HG02885 (cell line): ENCODE measurements around the gene CDSN.

Source experiments
- ATAC-seq: cut with Tn5 transposase; IDR thresholded peaks from one replicate; pipeline ENCODE4 v1.9.1; 2021; ENCODE audit warnings: mild to moderate bottlenecking; ENCODE audit not compliant: unreplicated experiment, poor library complexity

Gene CDSN, protein sequence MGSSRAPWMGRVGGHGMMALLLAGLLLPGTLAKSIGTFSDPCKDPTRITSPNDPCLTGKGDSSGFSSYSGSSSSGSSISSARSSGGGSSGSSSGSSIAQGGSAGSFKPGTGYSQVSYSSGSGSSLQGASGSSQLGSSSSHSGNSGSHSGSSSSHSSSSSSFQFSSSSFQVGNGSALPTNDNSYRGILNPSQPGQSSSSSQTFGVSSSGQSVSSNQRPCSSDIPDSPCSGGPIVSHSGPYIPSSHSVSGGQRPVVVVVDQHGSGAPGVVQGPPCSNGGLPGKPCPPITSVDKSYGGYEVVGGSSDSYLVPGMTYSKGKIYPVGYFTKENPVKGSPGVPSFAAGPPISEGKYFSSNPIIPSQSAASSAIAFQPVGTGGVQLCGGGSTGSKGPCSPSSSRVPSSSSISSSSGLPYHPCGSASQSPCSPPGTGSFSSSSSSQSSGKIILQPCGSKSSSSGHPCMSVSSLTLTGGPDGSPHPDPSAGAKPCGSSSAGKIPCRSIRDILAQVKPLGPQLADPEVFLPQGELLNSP

DNA sequence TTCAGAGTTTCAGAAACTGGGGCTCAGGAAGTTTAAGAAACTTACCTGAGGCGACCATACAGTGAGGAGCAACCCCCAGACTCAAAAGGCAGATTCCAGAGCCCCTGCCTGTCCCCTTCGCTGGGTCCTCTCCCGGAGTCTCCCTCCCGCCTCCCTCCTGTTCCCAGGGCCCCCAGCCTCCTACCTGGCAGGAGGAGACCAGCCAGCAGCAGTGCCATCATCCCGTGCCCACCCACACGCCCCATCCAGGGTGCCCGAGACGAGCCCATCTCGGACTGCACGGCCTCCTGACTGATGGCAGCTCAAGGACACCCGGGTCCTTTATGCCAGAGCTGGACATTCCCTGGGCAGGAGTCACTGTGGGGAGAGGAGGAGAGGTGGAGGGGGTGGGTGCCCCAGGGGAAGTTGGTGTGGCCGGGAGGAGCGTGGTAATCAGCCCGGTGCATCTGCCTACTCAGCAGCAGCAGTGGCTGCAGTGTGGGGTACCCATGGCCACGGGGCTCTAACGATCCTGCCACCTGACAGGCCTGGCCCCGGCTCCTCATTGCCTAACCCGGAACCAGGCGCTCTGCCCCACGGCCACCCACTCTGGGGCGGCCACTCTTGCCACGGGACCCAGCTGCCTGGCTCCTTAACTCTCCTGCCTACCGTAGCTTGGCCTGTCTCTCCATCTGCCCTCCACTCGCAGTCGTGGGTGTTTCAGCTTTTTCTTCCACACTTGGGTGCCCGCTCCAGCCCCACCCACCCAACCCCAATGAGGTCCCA, at the start of gene CDSN:
CDSN (minus strand) TSS at position 296 of the 765 bp plus-strand sequence; CDS start at position 269, 27 bp downstream.
- no peak for ATAC-seq

DNA sequence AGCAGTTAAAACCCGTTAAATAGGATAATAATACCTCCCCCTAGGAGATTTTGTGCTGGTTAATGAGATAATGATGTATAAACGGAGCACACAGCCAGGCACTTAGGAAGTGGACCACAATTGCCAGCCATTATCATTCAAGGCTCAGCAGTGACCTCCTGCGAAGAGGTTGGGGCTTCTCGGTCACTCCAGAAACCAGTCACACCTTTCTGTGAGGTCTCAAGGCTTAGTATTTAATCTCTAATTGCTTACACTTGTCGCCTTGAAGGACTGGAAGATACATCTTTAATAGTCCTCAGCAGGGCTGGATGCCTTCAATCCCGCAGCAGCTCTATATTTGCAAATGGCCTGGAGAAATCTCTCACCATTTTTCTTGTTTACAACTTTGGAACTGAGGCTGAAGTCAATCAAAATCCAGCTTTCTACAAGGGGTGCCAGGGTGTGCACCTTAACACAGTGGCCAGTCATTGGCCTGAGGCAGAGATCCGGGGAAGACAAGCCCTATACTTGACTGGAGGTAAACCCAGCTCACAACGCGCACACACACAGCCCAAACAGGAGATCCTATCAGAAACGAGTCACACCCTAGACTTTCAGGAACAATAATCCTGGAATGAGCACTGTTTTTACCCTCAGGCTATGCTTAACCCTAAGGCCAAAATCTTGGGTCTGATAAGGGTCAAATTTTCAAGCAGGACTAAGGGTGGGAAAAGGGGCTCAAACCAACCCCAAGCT, 49.0 kb upstream of the CDSN start:
- ATAC-seq = no peak

DNA sequence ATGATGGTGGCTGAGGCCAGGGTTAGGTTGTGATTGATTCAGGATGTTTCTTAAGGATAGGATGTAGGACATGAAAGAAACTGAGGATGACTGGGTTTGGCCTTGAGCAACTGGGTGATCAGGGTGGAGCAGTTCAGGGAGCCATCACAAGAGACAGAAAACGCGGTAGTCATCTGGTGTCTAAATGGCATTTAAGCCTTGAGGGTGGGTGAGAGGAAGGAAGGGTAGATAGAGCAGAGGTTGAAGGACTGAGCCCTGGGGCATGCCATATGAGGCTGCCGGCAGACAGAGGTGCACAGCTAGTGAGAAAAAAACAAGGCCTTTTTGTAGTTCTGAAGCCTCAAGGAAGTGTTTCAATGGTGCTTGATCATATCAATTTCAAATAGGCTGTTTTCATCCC, 48.4 kb upstream of the CDSN start:
- ATAC-seq = no peak

DNA sequence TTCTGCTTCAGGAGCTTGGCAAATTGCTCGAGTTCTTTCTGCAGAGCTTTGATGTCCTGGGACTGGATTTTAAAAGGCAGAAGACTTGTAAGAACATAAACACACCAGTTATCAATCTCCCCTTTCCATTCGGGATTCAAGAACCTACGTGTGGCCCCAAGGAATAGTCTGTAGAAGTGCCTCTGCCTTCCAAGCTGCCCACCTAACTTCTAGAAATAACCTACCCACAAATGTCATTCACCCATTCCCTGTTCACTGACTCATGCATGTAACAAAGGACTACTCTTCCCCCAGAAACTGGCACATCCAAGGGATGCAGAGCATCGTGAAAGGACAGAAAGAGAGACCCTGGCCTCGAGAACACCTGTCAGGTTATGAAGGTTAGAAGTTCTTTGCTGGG, 45.7 kb upstream of the CDSN start:
- no peak for ATAC-seq

DNA sequence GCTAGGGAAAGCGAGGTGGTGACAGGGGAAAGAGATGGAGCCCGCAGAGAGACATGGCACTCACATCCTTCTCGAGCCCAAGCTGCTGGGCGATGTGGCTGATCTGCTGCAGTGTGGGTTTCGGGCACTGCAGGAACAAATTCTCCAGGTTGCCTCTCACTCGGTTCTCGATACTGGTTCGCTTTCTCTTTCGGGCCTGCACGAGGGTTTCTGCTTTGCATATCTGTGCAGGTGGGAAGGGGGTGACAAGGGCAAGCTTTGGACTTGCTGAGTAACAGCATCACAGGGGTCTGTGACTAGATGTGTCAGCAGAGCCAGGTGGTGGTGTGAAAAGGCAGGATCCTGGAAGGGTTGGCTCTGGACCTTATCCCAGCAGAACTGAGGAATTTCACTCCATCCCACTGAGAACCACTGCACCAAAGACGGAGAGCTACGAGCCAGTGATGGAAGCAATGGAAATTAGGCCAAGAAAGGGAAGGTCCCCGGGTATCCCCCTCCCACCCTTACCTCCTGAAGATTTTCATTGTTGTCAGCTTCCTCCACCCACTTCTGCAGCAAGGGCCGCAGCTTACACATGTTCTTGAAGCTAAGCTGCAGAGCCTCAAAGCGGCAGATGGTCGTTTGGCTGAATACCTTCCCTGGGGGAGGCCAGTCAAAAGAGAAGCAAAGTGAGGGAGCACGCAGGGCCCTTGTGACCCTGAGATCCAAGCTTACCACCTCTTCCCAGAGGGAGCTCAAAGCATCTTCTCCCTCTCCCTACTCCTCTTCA, 45.0 kb upstream of the CDSN start:
- peak; percentile 85 for ATAC-seq

DNA sequence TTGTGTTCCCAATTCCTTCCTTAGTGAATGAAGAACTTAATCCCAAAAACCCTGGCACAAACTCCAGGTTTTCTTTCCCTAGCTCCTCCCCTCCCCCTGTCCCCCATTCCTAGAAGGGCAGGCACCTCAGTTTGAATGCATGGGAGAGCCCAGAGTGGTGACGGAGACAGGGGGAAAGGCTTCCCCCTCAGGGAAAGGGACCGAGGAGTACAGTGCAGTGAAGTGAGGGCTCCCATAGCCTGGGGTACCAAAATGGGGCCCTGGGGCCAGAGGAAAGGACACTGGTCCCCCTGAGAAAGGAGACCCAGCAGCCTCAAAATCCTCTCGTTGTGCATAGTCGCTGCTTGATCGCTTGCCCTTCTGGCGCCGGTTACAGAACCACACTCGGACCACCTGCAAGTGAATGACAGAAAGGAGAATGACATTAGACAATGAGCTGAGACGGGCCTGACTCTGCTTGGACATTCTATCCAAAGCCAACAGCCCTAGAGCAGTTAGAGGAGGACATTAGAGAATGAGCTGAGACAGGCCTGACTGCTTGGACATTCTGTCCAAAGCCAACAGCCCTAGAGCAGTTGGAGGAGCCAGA, 44.3 kb upstream of the CDSN start:
- peak; percentile 15 for ATAC-seq

DNA sequence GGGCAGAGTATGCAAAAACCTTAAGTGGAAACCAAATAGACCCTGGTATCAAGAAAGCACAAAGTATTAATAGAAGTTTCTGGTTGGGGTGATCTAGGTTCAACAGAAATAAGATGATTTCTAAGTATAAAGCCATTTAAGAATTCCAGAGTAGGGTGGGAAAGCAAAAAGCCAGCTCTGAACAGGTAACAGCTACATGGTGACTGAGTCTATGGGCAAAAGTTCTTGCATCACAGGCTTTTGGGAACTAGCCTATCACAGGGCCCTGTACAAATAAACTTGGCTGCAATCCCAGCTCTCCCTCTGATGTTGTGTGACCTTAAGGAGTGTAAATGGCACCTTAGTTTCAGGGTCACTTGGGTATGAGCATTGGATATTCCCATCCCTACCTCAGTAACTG, 43.7 kb upstream of the CDSN start:
- no peak for ATAC-seq

DNA sequence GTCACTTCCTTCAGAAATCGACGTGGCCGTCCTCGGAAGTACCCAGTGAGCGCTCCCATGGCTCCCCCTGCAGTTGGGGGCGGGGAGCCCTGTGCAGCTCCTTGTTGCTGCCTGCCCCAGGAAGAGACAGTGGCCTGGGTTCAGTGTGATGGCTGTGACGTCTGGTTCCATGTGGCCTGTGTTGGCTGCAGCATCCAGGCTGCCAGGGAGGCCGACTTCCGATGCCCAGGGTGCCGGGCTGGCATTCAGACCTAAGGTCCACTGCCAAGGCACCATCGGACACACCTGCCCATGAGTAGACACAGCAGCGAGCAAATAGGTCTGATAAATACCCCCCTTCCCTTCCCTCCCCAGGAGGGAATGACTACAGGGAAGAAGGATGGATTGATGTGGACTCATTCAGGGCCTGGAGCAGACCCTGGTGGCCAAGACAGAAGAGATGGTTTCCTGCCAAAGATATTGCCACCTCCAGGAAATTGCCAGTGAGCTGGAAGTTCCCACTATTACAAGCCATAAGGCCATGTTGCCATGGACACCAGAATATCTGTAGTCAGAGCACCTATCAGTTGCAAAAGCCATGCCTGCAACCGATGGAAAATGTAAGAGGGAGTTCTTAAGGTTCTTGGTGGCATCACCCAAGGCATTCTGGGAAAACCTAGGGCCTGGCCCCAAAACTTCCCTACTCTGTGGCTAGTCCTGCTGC, 42.4 kb upstream of the CDSN start:
- ATAC-seq = no peak

DNA sequence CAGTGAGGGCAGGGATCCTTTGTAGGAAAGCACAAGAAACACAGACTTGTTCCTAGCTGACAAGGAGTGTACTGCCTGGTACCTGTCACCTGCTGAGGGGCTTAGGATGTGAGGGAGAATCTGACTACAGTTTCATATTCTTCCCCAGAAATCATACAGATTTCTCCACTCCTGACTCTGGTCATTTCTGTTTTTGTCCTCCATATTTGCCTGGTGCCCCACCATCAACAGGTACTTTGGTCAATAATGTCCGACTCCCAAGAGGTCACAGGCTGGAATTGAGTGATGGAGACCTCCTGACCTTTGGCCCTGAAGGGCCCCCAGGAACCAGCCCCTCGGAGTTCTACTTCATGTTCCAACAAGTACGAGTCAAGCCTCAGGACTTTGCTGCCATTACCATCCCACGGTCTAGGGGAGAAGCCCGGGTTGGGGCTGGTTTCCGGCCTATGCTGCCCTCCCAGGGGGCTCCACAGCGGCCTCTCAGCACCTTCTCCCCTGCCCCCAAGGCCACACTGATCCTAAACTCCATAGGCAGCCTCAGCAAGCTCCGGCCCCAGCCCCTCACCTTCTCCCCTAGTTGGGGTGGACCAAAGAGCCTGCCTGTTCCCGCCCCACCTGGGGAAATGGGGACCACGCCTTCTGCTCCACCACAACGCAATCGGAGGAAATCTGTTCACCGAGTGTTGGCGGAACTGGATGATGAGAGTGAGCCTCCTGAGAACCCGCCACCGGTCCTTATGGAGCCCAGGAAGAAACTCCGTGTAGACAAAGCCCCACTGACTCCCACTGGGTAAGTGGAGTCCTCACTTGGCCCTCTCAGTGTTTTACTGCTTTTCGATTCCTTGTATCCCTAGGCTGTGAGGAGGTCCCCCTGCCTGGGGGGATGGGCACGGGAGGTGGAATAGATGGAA, 41.2 kb upstream of the CDSN start:
- no peak for ATAC-seq

DNA sequence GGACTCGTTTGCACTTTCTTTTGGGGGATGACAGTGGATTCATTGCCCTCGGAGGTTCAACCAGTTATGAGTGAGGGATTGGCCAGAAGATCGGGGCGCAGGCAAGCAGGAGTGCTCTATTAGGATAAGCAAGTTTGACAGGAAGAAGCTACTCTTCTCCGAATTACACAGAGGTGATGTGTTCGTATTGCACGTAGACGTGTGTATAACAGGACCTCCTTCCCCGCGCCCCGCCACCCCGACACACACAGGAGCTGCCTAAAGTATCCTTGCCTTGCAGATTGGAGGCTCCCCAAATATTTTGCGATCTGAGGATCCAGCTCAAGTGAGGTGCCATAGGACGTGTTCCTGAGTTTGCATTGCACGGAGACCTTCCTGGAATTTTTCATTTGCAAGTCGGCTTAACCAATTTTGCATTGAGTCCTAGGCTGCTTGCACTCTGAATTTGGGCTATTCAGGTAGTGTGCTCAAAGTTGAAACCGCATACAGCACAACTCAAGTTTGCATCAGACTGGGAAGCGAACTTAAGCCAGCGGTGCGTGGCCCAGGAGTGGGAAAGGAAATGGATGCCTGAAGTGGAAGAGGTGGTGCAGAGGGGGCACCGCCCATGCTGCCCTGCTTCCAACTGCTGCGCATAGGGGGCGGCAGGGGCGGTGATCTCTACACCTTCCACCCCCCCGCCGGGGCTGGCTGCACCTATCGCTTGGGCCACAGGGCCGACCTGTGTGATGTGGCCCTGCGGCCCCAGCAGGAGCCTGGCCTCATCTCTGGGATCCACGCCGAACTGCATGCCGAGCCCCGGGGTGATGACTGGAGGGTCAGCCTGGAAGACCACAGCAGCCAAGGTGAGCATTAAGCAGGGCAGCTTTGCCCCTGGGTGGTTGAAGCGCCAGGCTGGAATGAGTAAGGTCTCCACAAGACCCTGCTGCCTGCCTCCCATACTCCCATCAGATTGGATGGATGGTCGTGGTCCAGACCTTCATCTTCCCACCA, 38.9 kb upstream of the CDSN start:
- peak; percentile 1 for ATAC-seq

DNA sequence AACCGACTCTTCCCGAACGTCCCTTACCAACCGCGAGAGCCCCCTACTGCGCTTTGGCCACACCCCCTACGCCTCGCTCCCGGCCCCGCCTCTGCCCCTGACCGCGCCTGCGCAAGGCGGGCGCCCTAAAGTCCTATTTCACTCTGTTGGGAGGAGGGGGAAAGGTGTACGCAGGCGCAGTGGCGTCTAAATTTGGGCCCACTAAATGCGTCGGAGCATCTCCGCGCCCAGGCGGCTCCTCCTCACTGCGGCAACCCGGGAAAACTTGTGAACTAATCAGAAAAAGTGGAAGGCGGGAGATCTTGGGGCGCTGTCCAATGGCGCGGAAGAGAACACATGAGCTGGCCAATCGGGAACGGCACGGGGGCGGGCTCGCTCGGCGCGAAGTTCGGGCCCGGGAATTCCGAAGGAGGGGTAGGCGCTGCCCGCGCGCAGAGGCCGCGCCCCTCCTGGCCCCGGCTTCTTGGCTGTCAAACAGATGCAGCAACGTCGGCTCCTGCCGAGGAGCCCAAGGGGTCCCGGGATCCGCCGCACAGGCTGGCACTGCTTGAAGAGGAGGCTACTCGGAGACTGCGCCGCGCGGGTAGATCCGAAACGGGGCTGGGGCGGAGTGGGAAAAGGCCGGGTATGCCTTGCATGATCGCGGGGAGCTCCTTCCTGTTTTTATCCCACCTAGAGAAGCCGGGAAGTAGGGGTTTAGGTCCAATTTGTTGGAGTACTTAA, 38.1 kb upstream of the CDSN start, which contains the start of gene TCF19:
TCF19 (plus strand) TSS at position 450 of the 723 bp plus-strand sequence. CDS start 881 bp downstream, outside the sequence.
- ATAC-seq = peak; percentile 87

DNA sequence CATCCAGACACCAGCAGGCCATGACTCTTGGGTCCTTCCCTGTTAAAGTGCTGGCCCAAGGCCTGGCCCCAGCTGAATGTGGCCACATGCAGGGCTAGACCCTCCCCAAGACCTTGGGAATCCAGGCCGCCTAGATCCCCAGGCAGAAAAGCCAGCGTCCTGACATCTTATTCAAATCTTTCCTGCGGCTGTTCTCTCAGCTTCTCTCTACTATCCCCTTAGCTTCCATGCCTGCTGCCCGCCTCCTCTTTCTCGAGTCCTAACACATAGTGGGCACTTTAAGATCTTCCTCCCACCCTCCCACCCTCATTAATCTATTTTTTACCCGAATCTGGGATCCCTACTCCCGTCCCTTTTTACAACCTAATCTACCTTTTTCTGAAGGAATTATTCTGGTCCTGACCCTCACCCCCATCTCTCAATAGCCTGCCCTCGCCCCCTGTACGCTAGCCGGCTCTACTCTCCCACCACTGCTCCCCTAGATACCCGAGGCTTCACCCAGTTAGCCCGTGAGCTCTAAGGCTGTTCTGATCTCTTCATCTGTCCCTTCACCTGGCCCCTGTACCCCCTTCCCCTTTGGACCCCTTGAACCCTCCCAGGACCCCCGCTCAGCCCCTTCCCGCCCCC, 37.4 kb upstream of the CDSN start, which contains the start of gene CCHCR1:
CCHCR1 (minus strand) TSS at position 290 of the 627 bp plus-strand sequence; CDS start at position 88, 202 bp downstream.
- ATAC-seq = no peak

DNA sequence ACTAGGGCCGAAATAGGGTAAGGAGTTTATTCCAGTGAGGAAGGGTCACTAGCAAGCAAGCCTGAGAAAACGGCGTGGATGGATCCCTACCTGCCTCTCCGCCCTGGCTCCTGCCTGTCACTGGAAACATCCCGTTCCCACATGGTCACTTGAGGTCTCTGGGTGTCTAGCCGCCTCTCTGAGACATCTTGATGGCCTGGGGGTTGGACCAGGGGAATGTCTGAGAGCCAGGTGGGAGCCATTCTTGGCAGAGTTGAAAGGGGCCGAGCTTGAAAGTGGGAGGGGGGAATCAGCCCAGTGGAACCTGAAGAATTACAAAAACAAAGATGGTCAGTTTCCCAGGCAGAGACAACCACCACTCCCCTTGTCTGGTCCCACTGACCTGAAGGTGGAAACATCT, 36.4 kb upstream of the CDSN start:
- no peak for ATAC-seq

DNA sequence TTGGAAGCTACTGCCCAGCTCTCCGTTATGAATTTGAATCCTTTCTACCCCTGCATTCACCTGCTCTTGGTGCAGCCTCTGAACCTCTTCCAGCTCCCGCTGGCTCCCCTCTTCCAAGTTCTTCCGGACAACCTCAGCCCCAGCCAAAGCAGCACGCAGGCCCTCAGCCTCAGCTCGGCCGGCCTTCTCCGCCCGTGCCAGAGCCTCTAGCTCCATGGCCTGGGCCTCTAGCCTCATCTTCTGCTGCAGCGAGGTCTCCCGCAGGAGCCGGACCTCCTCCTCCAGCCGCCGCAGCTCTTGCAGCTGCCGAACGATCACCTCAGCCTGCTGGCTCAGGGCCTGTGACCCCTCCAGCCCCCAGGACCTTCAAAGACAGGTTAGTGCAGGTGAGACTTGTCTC, 34.2 kb upstream of the CDSN start:
- no peak for ATAC-seq

DNA sequence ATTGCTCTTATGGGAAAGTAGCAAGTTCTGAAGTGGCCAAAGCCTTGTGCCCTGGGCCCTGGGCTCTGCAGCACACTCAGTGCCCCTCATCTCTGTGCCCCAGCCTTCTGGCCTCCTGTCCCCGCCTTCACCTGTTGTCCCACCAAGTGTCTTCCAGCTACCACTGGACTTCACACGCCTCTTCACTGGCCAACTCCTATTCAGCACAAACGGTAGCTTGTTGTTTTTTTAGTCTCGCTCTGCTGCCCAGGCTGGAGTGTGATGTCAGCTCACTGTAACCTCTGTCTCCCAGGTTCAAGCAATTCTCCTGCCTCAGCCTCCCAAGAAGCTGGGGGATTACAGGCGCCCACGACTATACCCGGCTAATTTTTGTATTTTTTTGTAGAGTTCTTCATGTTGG, 32.5 kb upstream of the CDSN start:
- no peak for ATAC-seq
